HG02885 (cell line): ENCODE measurements around the gene ACY1.

Experiments used
- ATAC-seq: cut with Tn5 transposase; IDR thresholded peaks from one replicate; pipeline ENCODE4 v1.9.1; 2021; ENCODE audit warnings: mild to moderate bottlenecking; ENCODE audit not compliant: unreplicated experiment, poor library complexity

Gene ACY1

GRCh38 chr3:52002748-52003147, 19.4 kb downstream of the ACY1 start:
- no peak for ATAC-seq

DNA sequence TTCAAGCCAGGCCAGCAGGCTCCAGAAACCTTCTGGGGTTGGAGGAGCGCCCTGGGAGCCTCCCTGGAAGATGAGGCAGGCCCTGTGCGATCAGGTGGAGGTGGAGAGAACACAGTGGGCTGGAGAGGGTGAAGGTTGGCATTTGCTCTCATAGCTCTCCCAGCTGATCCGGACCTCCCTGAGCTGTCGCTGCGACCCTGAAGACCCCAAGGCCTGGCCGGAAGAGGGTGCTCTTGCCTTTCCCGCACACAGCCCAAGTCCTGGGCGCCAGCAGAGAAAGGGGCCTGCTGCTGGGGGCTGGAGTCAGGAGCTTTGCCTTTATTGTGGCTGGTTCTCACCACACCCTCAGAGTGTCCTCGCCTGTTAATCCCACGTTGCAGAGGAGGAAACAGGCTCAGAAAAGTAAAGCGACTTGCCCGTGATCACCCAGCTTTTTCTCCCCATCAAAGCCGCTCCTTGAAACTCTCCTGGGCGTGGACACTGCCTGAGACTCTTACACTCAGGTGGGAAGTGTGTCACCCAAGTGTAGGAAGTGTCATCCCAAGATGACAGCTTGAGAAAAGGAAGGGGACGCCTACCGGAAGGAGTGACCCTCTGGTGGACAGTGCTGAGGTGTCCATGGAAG, 20.9 kb downstream of the ACY1 start:
- ATAC-seq: no peak

DNA sequence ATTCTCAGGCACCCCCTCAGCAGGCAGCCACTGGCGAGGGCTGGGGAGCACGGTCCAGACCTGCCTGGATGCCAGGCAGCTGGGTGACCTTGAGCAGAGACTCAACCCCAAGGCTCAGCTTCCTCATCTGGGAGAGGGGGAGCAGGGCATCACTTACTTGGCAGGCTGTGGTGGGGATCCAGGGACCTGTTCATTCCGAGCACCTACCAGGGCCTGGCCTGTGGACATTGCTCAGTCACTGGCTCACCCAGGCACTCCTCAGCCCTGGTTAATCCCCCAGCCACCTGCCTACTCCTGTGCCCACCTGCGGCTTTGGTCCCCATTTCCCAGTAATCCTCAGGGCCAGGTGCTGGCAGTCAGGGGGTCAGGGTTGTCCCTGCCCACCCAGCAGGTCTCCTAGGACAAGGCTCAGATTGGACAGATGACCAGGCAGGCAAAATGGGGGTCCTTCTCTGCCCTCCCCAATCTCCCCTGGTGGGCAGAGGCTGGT, 21.6 kb downstream of the ACY1 start:
- no peak for ATAC-seq

GRCh38 chr3:52005571-52005986, 22.2 kb downstream of the ACY1 start:
- ATAC-seq: no peak

DNA sequence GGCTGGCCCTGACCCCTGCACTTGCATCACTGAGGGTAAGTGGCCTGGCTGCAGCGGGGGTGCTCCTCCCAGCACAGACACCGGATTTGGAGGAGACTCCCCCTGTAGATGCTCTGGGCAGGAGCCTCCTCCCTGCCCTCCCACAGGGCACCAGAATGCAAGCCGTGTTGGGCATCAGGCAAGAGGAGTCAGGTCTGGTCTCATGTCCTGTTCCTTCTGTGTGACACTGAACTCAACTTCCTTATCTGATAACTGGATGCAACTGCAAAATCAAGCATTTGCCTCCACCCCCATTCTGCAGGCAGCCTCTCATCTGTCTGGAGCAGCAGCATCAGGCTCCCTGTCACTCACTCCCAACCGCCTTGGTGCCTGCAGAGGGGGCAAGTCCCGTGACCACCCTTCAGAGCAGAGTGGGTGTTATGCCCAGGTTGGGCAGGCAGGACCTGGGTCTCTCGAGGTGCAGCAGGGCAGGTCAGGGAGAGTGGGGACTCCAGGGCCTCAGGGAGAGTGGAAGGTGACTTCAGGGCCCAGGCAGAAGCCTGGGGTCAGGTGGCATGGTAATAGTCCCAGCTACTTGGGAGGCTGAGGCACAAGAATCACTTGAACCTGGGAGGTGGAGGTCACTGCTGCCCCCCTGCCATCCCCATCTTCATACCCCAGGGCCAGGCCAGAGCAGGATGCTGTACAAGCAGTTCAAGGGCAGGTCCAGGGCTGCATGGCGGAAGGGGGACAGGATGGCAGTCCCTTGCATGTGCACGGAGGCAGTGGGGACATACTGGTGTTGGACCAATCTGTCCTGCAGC, 22.9 kb downstream of the ACY1 start:
- ATAC-seq: no peak

DNA sequence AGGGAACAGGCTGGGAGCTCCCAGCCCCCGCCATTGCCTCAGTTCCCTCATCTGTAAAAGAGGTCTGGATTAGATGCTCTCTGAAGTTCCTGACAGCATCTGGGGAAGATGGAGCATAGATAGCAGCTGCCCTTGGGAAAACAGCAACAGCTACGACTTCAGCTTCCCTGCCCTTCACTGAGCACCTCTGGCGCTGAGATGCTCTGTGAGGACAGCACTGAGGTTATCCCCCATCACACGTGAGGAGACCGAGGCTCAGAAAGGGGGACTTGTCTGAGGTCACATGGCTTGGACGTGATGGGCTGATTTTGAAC, 23.4 kb downstream of the ACY1 start:
- no peak for ATAC-seq

GRCh38 chr3:52007291-52007690, 24.0 kb downstream of the ACY1 start:
- no peak for ATAC-seq

GRCh38 chr3:52010431-52010830, 27.1 kb downstream of the ACY1 start:
- ATAC-seq: no peak

DNA sequence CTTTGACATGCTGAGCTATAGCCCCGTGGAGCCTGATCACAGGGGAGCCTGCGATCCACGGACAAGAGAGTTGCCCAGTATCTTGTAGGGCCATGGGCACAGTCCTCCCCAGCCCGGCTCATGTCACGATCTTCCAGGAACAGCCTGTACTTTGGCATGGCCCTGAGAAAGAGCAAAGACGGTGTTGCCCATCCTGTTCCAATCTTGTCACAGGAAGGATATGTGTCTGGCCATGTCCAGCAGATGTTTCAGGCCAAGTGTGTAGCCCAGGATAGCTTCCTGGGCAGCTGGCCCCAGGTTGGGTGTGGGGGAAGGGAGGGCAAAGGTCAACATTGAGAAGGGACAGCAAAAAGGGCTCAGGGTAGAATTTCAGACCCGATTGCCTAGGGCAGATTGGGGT, 29.4 kb downstream of the ACY1 start:
- ATAC-seq: no peak

DNA sequence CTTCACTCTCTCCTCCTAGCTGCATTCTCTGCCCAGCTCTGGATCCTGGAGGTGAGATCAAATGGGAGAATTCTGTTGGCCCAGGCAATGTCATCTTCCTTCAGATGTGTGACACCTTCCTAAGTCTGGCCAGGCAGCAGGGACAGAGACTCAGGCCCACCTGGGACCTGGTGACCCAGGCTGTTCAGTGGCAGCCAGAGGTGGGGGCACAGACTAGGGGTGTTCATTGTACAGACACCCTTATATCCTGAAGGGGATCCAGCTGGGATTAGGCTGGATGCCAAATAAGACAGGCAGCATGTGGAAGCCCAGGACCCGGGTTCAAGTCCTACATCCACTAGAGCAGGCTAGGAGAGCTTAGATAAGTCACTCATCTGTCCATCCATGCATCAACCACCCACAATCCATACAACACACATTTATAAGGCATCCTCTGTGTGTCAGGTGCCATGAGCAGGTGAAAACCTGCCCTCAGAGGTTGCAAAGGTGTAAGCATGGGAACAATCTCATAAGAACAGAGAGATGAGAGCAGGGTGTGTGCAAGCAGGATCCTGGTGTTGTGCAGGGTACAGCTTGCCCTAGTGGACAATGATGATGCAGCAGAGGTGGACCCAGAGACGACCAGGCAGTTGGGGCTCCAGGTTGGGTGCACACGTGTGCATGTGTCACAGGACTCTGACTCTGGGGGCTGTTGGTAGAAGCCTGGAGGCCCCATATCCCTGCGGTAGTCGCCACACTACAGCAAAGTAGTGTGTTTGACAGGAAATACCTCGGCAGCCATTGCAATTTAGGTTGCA, 30.7 kb downstream of the ACY1 start:
- no peak for ATAC-seq

- ATAC-seq: no peak
These were observed 31.3 kb downstream of the ACY1 start for GRCh38 chr3:52014613-52015012.

- no peak for ATAC-seq
These were observed 32.3 kb downstream of the ACY1 start for GRCh38 chr3:52015438-52016228.

GRCh38 chr3:52017586-52017985, 34.3 kb downstream of the ACY1 start:
- ATAC-seq: no peak

- ATAC-seq: no peak
These were observed 35.1 kb downstream of the ACY1 start for GRCh38 chr3:52018319-52019000.

DNA sequence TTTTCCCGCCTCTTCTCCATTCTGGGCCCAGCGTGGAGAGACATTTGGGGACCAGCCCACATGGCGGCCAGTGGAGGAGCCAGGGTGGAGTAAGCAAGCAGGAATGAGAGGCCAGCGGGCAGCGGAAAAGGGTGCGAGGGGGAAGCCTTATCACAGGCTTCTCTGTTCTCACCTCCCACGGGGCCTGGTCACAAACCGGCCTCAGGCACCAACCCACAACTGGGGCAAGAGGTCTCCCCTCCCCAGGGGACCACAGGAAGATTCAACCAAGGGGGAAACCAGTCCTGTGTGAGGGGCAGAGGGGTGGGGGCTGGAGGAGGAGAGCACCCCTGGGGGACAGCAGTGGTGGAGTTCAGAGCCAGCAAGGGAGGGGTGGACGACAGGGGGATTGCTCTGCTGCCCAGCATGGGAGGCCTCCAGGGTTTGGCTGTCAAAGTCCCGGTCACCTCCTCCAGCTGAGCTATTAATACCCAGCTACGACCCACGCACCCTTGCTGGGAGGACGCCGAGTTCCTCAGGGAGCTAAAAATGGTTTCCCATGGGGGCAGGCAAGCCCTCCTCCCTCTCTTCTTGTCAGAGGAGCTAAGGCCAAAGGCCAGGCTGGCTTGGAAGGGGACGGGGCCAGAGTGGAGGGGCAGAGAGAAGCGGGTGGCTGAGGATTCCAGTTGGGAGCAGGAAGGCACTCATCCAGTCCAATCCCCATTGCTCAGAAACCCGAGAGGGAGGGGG, 36.2 kb downstream of the ACY1 start:
- ATAC-seq: no peak

DNA sequence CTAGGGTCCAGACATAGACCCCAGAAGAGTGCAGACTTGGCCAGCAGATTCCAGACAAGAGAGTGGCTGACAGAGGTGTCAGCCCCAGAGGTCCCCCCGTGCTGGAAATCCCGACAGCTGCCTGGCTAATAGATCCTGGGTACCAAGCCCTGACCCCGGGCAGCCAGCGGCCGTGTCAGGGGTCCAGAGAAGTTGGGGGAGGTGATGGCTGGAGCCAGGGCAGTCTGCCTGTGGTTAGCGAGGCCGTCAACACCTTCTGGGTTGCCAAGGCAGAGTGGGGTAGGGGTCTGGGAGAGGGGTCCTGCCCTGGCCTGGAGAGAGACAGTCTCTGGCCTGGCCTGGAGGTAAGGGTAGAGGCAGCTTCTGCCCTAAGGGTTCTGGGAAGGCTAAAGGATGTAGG, 37.5 kb downstream of the ACY1 start:
- ATAC-seq: no peak

GRCh38 chr3:52021489-52022268, 38.3 kb downstream of the ACY1 start:
- ATAC-seq: no peak

- ATAC-seq: no peak
These were observed 39.2 kb downstream of the ACY1 start for GRCh38 chr3:52022323-52023100.
